Measurements from ENCODE around the gene ZNF682. TPM values are rescaled to one million over a fixed set of nuclear protein-coding genes. Genes with fewer than 3 reads are reported as not detected.
A peak's percentile ranks its signal among the peaks of the same experiment; 100 is the strongest.

Gene ZNF682
- total and polyA plus RNA-seq, 2 of the 13 experiments (the other 11 are each of a cell fraction or from before 2014, with no cell fraction given), result 2.0 to 7.2 TPM

DNA sequence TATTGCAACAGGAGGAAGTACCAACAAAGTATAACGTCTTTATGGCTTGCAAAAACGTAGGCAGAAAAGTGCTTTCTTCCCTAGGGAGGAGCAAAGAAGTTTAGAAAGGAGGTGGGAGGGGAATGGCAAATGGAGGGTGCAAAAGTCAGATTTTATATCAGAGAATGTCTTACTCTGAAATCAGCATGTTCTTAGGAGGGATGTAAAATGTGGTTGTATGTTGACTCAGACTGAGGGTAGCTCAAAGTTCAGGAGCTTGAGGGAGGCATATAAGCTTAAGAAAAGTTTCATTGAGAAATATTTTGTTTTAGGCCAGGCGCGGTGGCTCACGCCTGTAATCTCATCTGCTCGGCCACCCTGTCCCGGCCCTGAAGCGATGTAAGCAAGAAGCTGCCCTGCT lies 40.2 kb upstream of the ZNF682 start:
- POLR2A ChIA-PET, result interaction anchor here (3.6 kb wide), 1 partner anchor 27 kb away, joined by 17 read pairs; no protein-coding TSS in a partner anchor

DNA sequence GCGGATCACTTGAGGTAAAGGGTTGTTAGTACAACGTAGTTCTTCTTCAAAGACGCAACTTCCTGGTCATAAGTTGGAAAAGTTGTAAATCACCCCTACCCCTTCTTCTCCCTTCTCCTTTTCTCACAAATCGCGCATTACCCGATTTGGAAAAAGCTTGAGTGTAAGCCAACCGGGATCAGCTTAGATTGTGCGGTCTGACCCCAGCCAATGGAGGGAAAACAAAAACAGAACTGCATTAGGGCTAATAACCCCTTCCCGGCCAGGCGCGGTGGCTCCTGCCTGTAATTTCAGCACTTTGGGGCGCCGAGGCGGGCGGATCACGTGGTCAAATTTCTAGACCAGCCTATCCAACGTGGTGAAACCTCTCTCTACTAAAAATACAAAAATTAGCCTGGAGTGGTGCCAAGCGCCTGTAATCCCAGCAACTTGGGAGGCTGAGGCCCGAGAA lies 39.3 kb upstream of the ZNF682 start:
- peak overlapping the region; percentile 67 for H3K27ac ChIP-seq (ENCODE audit: extremely low read length, insufficient read depth, low read length)
- no peak for FAIRE-seq
- POLR2A ChIA-PET, result interaction anchor here (0.8 to 3.6 kb wide), 2 partner anchors 26 to 39 kb away, joined by 3 to 17 read pairs; partner anchors contain the start of gene ZNF682
- peak; percentile 50 for TF ChIP-seq MNT (IDR thresholded peaks at IDR 0.05)
- TF ChIP-seq U2AF2 (IDR thresholded peaks at IDR 0.05; ENCODE audit: low read depth, low read length), result no peak
- no peak for TF ChIP-seq HOXD1 (CRISPR knock-in tag; IDR thresholded peaks at IDR 0.05)
- no peak for TF ChIP-seq ZSCAN29 (CRISPR knock-in tag; conservative IDR thresholded peaks at IDR 0.05)
- no peak for TF ChIP-seq RXRB (CRISPR knock-in tag; IDR thresholded peaks at IDR 0.05; ENCODE audit: borderline replicate concordance)
- no peak for TF ChIP-seq RCOR2 (CRISPR knock-in tag; IDR thresholded peaks at IDR 0.05)
- TF ChIP-seq ZNF777 (CRISPR knock-in tag; IDR thresholded peaks at IDR 0.05), result no peak
- TF ChIP-seq RAD51 (IDR thresholded peaks at IDR 0.05; ENCODE audit: borderline replicate concordance), result peak; percentile 51; the same call in 1 of the 2 replicates
- TF ChIP-seq ZBTB7A (CRISPR knock-in tag; IDR thresholded peaks at IDR 0.05), result no peak
- TF ChIP-seq, protein P1, sequence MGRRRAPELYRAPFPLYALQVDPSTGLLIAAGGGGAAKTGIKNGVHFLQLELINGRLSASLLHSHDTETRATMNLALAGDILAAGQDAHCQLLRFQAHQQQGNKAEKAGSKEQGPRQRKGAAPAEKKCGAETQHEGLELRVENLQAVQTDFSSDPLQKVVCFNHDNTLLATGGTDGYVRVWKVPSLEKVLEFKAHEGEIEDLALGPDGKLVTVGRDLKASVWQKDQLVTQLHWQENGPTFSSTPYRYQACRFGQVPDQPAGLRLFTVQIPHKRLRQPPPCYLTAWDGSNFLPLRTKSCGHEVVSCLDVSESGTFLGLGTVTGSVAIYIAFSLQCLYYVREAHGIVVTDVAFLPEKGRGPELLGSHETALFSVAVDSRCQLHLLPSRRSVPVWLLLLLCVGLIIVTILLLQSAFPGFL (CRISPR knock-in tag; IDR thresholded peaks at IDR 0.05), result no peak

More for the DNA sequence above, 40.2 kb upstream of the ZNF682 start:
- BruUV-seq (replicated peaks), result no TSS peak
- ATAC-seq (no peak), FAIRE-seq (no peak), DNase-seq (ENCODE audit: low spot score) (no peak)
- H3K36me3 ChIP-seq (replicated peaks in 1 of 2; ENCODE audit: control insufficient read depth in 1 of 2, insufficient read depth in 2 of 2, low read length in 2 of 2), result no peaks in the 10 kb centered on the region; a peak in 1 of 5 replicates
- in situ Hi-C loops (cut with HindIII; ENCODE audit: extremely low pct_ligation_motif_present, low pct_unique_long_range_greater_than_20kb) (no loop called here), intact Hi-C loops (cut with micrococcal nuclease; ENCODE audit: unreplicated experiment) (no loop called here)
- TF ChIP-seq U2AF1 (optimal IDR thresholded peaks at IDR 0.05; ENCODE audit: low read depth, low read length) (no peak), ZNF629 (CRISPR knock-in tag; conservative IDR thresholded peaks at IDR 0.05) (no peak)
- TF ChIP-seq, protein P2, sequence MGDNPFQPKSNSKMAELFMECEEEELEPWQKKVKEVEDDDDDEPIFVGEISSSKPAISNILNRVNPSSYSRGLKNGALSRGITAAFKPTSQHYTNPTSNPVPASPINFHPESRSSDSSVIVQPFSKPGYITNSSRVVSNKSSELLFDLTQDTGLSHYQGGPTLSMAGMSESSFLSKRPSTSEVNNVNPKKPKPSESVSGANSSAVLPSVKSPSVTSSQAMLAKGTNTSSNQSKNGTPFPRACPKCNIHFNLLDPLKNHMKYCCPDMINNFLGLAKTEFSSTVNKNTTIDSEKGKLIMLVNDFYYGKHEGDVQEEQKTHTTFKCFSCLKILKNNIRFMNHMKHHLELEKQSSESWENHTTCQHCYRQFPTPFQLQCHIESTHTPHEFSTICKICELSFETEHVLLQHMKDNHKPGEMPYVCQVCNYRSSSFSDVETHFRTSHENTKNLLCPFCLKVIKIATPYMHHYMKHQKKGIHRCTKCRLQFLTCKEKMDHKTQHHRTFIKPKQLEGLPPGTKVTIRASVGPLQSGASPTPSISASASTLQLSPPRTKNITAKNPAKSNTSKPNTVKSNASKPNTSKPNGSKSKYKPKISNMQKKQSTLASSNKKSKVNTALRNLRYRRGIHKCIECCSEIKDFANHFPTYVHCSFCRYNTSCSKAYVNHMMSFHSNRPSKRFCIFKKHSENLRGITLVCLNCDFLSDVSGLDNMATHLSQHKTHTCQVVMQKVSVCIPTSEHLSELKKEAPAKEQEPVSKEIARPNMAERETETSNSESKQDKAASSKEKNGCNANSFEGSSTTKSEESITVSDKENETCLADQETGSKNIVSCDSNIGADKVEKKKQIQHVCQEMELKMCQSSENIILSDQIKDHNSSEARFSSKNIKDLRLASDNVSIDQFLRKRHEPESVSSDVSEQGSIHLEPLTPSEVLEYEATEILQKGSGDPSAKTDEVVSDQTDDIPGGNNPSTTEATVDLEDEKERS (CRISPR knock-in tag; IDR thresholded peaks at IDR 0.05), result no peak
- no peaks in the 10 kb centered on the region for H3K27me3 ChIP-seq (ENCODE audit: control insufficient read depth in 1 of 2, insufficient read depth in 2 of 2, low read length in 2 of 2)
- WGBS (ENCODE audit: low lambda C conversion rate), result 52% methylated on average over 4 of the region's 8 CpGs
- H3K79me2 ChIP-seq (ENCODE audit: insufficient read depth, low read length), result peaks cover 6% of the 10 kb centered on the region
- no peak overlapping the region for H3K4me3 ChIP-seq (replicated peaks in 1 of 3; ENCODE audit: insufficient read depth in 1 of 3, low read depth in 2 of 3, low read length in 3 of 3)
- H2AFZ ChIP-seq (ENCODE audit: low read length), result no peak overlapping the region
- no peak overlapping the region for H3K27ac ChIP-seq (ENCODE audit: extremely low read length, insufficient read depth, low read length)
- peak overlapping the region; percentile 66; the same call in 1 of the 2 replicates for H3K4me2 ChIP-seq (ENCODE audit: low read depth, low read length)
- H3K4me1 ChIP-seq (ENCODE audit: insufficient read depth, low read length), result peaks cover 8% of the 10 kb centered on the region
- CTCF ChIA-PET (ENCODE audit: low intra/inter-chr PET ratio, low total read pairs), result no interaction called here
- no peaks in the 10 kb centered on the region for H4K20me1 ChIP-seq (ENCODE audit: insufficient read depth, low read length)
- no peak overlapping the region for H3K9ac ChIP-seq (ENCODE audit: insufficient read depth, low read depth, low read length)
- peaks cover 45% of the 10 kb centered on the region for H3K9me3 ChIP-seq (ENCODE audit: low read length)

More for the DNA sequence above, 39.3 kb upstream of the ZNF682 start:
- no TSS peak for BruUV-seq (replicated peaks)
- peak overlapping the region; percentile 55 for H3K9ac ChIP-seq (ENCODE audit: insufficient read depth, low read depth, low read length)
- DNase-seq (ENCODE audit: low spot score) (no peak), ATAC-seq (peak; percentile 50; the same call in 2 of the 3 replicates)
- WGBS (ENCODE audit: low lambda C conversion rate), result 13% methylated on average over 18 of the region's 19 CpGs
- no peaks in the 10 kb centered on the region; a peak in 1 of 5 replicates for H3K36me3 ChIP-seq (replicated peaks in 1 of 2; ENCODE audit: control insufficient read depth in 1 of 2, insufficient read depth in 2 of 2, low read length in 2 of 2)
- H3K27me3 ChIP-seq (ENCODE audit: control insufficient read depth in 1 of 2, insufficient read depth in 2 of 2, low read length in 2 of 2), result no peaks in the 10 kb centered on the region
- H3K79me2 ChIP-seq (ENCODE audit: insufficient read depth, low read length), result peaks cover 6% of the 10 kb centered on the region
- no peaks in the 10 kb centered on the region for H4K20me1 ChIP-seq (ENCODE audit: insufficient read depth, low read length)
- H3K4me1 ChIP-seq (ENCODE audit: insufficient read depth, low read length), result peaks cover 8% of the 10 kb centered on the region
- H3K4me2 ChIP-seq (ENCODE audit: low read depth, low read length), result peak overlapping the region; percentile 66
- intact Hi-C loops (cut with micrococcal nuclease; ENCODE audit: unreplicated experiment) (no loop called here), in situ Hi-C loops (cut with HindIII; ENCODE audit: extremely low pct_ligation_motif_present, low pct_unique_long_range_greater_than_20kb) (no loop called here)
- H3K4me3 ChIP-seq (replicated peaks in 1 of 3; ENCODE audit: insufficient read depth in 1 of 3, low read depth in 2 of 3, low read length in 3 of 3), result peak overlapping the region; percentile 63 to 69 (median 69)
- peaks cover 46% of the 10 kb centered on the region for H3K9me3 ChIP-seq (ENCODE audit: low read length)
- H2AFZ ChIP-seq (ENCODE audit: low read length), result no peak overlapping the region
- CTCF ChIA-PET (ENCODE audit: low intra/inter-chr PET ratio, low total read pairs), result no interaction called here

Measured in HepG2 (cell line).